SK-N-SH treated with all-trans-retinoic acid at 6 μM for 48 hours (cell line): ENCODE measurements around the gene TSPO.

ENCODE experiments used
- ATAC-seq: fragments of 200-7000 bp; cut with Tn5 transposase; 3 replicates; pipeline ENCODE4 v1.9.1; 2020; ENCODE audit warnings: mild to moderate bottlenecking, moderate library complexity
- BACH2 ChIP-seq: fragments of 250-450 bp; sonication (Bioruptor Pico); IDR thresholded peaks from 2 replicates; pipeline ENCODE4 v1.9.0; 2021; ENCODE audit warnings: mild to moderate bottlenecking, borderline replicate concordance
- CREB5 ChIP-seq: fragments of 250-450 bp; sonication (Bioruptor Pico); IDR thresholded peaks from 2 replicates; pipeline ENCODE4 v1.5.1; 2020; ENCODE audit warnings: low read depth, mild to moderate bottlenecking, moderate library complexity
- CSDC2 ChIP-seq: fragments of 250-450 bp; sonication (Bioruptor Pico); IDR thresholded peaks from 2 replicates; pipeline ENCODE4 v1.5.0; 2020; ENCODE audit warnings: mild to moderate bottlenecking, moderate library complexity
- CSRNP3 ChIP-seq: fragments of 250-450 bp; sonication (Bioruptor Pico); IDR thresholded peaks from 2 replicates; pipeline ENCODE4 v1.5.1; 2021; ENCODE audit warnings: mild to moderate bottlenecking, moderate library complexity
- ESRRG ChIP-seq: fragments of 250-450 bp; sonication (Bioruptor Pico); IDR thresholded peaks from 2 replicates; pipeline ENCODE4 v1.6.1; 2021; ENCODE audit warnings: mild to moderate bottlenecking
- GLIS3 ChIP-seq: fragments of 250-450 bp; sonication (Bioruptor Pico); IDR thresholded peaks from 2 replicates; pipeline ENCODE4 v1.5.0; 2020; ENCODE audit warnings: mild to moderate bottlenecking, moderate library complexity
- OSR1 ChIP-seq: fragments of 250-450 bp; sonication (Bioruptor Pico); IDR thresholded peaks from 2 replicates; pipeline ENCODE4 v1.8.0; 2022; ENCODE audit warnings: moderate library complexity, mild to moderate bottlenecking, inconsistent platforms
- POU6F1 ChIP-seq: fragments of 250-450 bp; sonication (Bioruptor Pico); IDR thresholded peaks from 2 replicates; pipeline ENCODE4 v1.8.0; 2021; ENCODE audit warnings: low read depth, mild to moderate bottlenecking, moderate library complexity, borderline replicate concordance
- PPARA ChIP-seq: fragments of 250-450 bp; sonication (Bioruptor Pico); IDR thresholded peaks from 2 replicates; pipeline ENCODE4 v1.5.0; 2020; ENCODE audit warnings: mild to moderate bottlenecking, borderline replicate concordance
- RARB ChIP-seq: fragments of 250-450 bp; sonication (Bioruptor Pico); IDR thresholded peaks from 2 replicates; pipeline ENCODE4 v1.8.0; 2021; ENCODE audit warnings: mild to moderate bottlenecking, moderate library complexity
- SNAI2 ChIP-seq: fragments of 250-450 bp; sonication (Bioruptor Pico); IDR thresholded peaks from 2 replicates; pipeline ENCODE4 v1.5.0; 2020; ENCODE audit warnings: mild to moderate bottlenecking, moderate library complexity
- TCF4 ChIP-seq: fragments of 250-450 bp; sonication (Bioruptor Pico); IDR thresholded peaks from 2 replicates; pipeline ENCODE4 v1.8.0; 2021; ENCODE audit warnings: mild to moderate bottlenecking, moderate library complexity, borderline replicate concordance
- TOX ChIP-seq: fragments of 250-450 bp; sonication (Bioruptor Pico); IDR thresholded peaks from 2 replicates; pipeline ENCODE4 v1.8.0; 2021; ENCODE audit warnings: mild to moderate bottlenecking, moderate library complexity, borderline replicate concordance
- TSHZ2 ChIP-seq: fragments of 250-450 bp; sonication (Bioruptor Pico); IDR thresholded peaks from 2 replicates; pipeline ENCODE4 v1.5.0; 2020; ENCODE audit warnings: mild to moderate bottlenecking, moderate library complexity
- ZC3H10 ChIP-seq: fragments of 250-450 bp; sonication (Bioruptor Pico); IDR thresholded peaks from 2 replicates; pipeline ENCODE4 v1.5.1; 2021; ENCODE audit warnings: mild to moderate bottlenecking, moderate library complexity
- ZFP3 ChIP-seq: fragments of 250-450 bp; sonication (Bioruptor Pico); IDR thresholded peaks from 2 replicates; pipeline ENCODE4 v1.5.0; 2020; ENCODE audit warnings: mild to moderate bottlenecking, moderate library complexity
- ZFP30 ChIP-seq: fragments of 450-650 bp; formaldehyde crosslinking; IDR thresholded peaks from 2 replicates; pipeline ENCODE4 v1.5.0; 2022; ENCODE audit warnings: mild to moderate bottlenecking, moderate library complexity
- ZNF565 ChIP-seq: fragments of 450-650 bp; formaldehyde crosslinking; conservative IDR thresholded peaks from 2 replicates; pipeline ENCODE4 v1.5.0; 2020; ENCODE audit warnings: low read depth, mild to moderate bottlenecking, moderate library complexity
- ZNF70 ChIP-seq: fragments of 450-650 bp; formaldehyde crosslinking; IDR thresholded peaks from 2 replicates; pipeline ENCODE4 v1.5.0; 2020; ENCODE audit warnings: mild to moderate bottlenecking, moderate library complexity
- ZNF8 ChIP-seq: fragments of 450-650 bp; formaldehyde crosslinking; IDR thresholded peaks from 2 replicates; pipeline ENCODE4 v1.5.0; 2020; ENCODE audit warnings: mild to moderate bottlenecking, moderate library complexity

TSPO gene

GRCh38 chr22:43171607-43172006, 20.2 kb downstream of the TSPO start (continued):
- no peak for TF ChIP-seq ZNF565
- TF ChIP-seq, all 23 proteins: peak for 0

- no peak for TF ChIP-seq ZNF70
- no peak for TF ChIP-seq CREB5
- no peak for TF ChIP-seq OSR1 (CRISPR knock-in tag)
- no peak for TF ChIP-seq BACH2 (CRISPR knock-in tag)
- ATAC-seq, result no peak
Measured at GRCh38 chr22:43172191-43172590, 20.8 kb downstream of the TSPO start.

- no peak for ATAC-seq
- TF ChIP-seq OSR1 (CRISPR knock-in tag) (no peak), CREB5 (no peak), SNAI2 (CRISPR knock-in tag) (no peak), POU6F1 (CRISPR knock-in tag) (no peak), ZNF8 (CRISPR knock-in tag) (no peak), RARB (CRISPR knock-in tag) (no peak), GLIS3 (CRISPR knock-in tag) (no peak), TCF4 (no peak), CSDC2 (CRISPR knock-in tag) (no peak), ZC3H10 (CRISPR knock-in tag) (no peak), TOX (CRISPR knock-in tag) (no peak), PPARA (CRISPR knock-in tag) (no peak), BACH2 (CRISPR knock-in tag) (no peak), ZNF70 (no peak), TSHZ2 (CRISPR knock-in tag) (no peak), ZNF565 (no peak), CSRNP3 (CRISPR knock-in tag) (no peak), ESRRG (no peak), ZFP30 (CRISPR knock-in tag) (no peak)
Measured at GRCh38 chr22:43173566-43173965, 22.2 kb downstream of the TSPO start.

GRCh38 chr22:43173976-43174720, 22.8 kb downstream of the TSPO start:
- no peak for ATAC-seq
- TF ChIP-seq RARB (CRISPR knock-in tag) (no peak), ZC3H10 (CRISPR knock-in tag) (no peak), TSHZ2 (CRISPR knock-in tag) (no peak), ZFP3 (CRISPR knock-in tag) (no peak), CSRNP3 (CRISPR knock-in tag) (no peak), CSDC2 (CRISPR knock-in tag) (no peak), ESRRG (no peak), ZFP30 (CRISPR knock-in tag) (no peak), TOX (CRISPR knock-in tag) (no peak), OSR1 (CRISPR knock-in tag) (no peak), PPARA (CRISPR knock-in tag) (no peak)
